H1 (cell line): ENCODE measurements around the gene GPD1. TPM values are rescaled to one million over a fixed set of nuclear protein-coding genes. Genes with fewer than 3 reads are reported as not detected.
A peak's percentile ranks its signal among the peaks of the same experiment; 100 is the strongest.

Experiments used
- CTCF ChIA-PET: fragments of 300-600 bp; sonication (Branson Sonifier 250); formaldehyde crosslinking; loops from one replicate; lab custom pipeline; 2021; ENCODE audit not compliant: partially characterized antibody; lab: Charles Lee
- POLR2A ChIA-PET: fragments of 300-600 bp; sonication (Branson Sonifier 250); formaldehyde crosslinking; loops from one replicate; lab custom pipeline; 2021; ENCODE audit warnings: inconsistent platforms; ENCODE audit not compliant: partially characterized antibody; lab: Charles Lee
- DNase-seq, 2 experiments: peaks; one replicate each; pipeline versions ENCODE4 v3.0.0 to v3.0.0-alpha.2; 2010 to 2022; ENCODE audit warnings: low spot score in 2 of 2, low read depth in 1 of 2, mixed read lengths in 1 of 2
- FAIRE-seq: peaks from 2 replicates; lab custom pipeline; 2011; peaks lifted over from hg19 to GRCh38; lab: Jason Lieb, UNC
- H2AFZ ChIP-seq: 2 replicates; pipeline ENCODE4 v1.8.1; 2012; ENCODE audit warnings: low read length, inconsistent platforms
- H2AK5ac ChIP-seq: 2 replicates; pipeline ENCODE4 v1.6.1; 2013; ENCODE audit warnings: low read depth, low read length
- H2BK120ac ChIP-seq: replicated peaks from 2 replicates; pipeline ENCODE3; 2013; ENCODE audit warnings: low read depth, low read length, inconsistent platforms
- H2BK12ac ChIP-seq: 2 replicates; pipeline ENCODE4 v1.6.1; 2013; ENCODE audit warnings: low read depth, low read length
- H2BK15ac ChIP-seq: 2 replicates; pipeline ENCODE4 v1.6.1; 2013; ENCODE audit warnings: low read length
- H2BK20ac ChIP-seq: 2 replicates; pipeline ENCODE4 v1.6.1; 2013; ENCODE audit warnings: low read length
- H2BK5ac ChIP-seq: 2 replicates; pipeline ENCODE4 v1.6.1; 2013; ENCODE audit warnings: low read depth, low read length
- H3K14ac ChIP-seq: 2 replicates; pipeline ENCODE4 v1.6.1; 2013; ENCODE audit warnings: inconsistent platforms; ENCODE audit not compliant: insufficient read length
- H3K18ac ChIP-seq: 2 replicates; pipeline ENCODE4 v1.6.1; 2013; ENCODE audit warnings: low read length; ENCODE audit errors: extremely low read depth
- H3K23ac ChIP-seq: 2 replicates; pipeline ENCODE4 v1.6.1; 2013; ENCODE audit warnings: inconsistent platforms; ENCODE audit not compliant: insufficient read length
- H3K23me2 ChIP-seq: 2 replicates; pipeline ENCODE4 v1.6.1; 2013; ENCODE audit warnings: low read depth, low read length
- H3K27ac ChIP-seq: 2 replicates; pipeline ENCODE4 v1.6.1; 2011; ENCODE audit warnings: low read depth, low read length, inconsistent platforms
- H3K27me3 ChIP-seq, 4 experiments: replicated peaks in 1 of 4; 1 replicate in 1 of 4; 2 replicates in 3 of 4; pipeline versions ENCODE4 v1.6.1 to v1.8.1; 2011 to 2013; ENCODE audit warnings: low read length in 3 of 4, mild to moderate bottlenecking in 3 of 4, inconsistent platforms in 2 of 4, mixed read lengths in 2 of 4, moderate library complexity in 1 of 4; ENCODE audit not compliant: control insufficient read depth in 3 of 4, insufficient read depth in 3 of 4; ENCODE audit errors: extremely low read depth in 1 of 4
- H3K36me3 ChIP-seq, 4 experiments: 2 replicates each; pipeline versions ENCODE4 v1.6.1 to v1.8.1; 2011 to 2013; ENCODE audit warnings: mild to moderate bottlenecking in 4 of 4, low read length in 3 of 4, moderate library complexity in 2 of 4, control low read depth in 1 of 4, inconsistent platforms in 1 of 4; ENCODE audit not compliant: insufficient read depth in 4 of 4, control insufficient read depth in 2 of 4
- H3K4ac ChIP-seq: replicated peaks from 2 replicates; pipeline ENCODE3; 2013; ENCODE audit warnings: low read length, low read depth, mixed read lengths, inconsistent platforms; ENCODE audit not compliant: insufficient read length
- H3K4me1 ChIP-seq, 4 experiments: replicated peaks in 1 of 4; 1 replicate in 1 of 4; 2 replicates in 3 of 4; pipeline versions ENCODE4 v1.6.1 to v1.8.1; 2011 to 2013; ENCODE audit warnings: low read length in 3 of 4, inconsistent platforms in 2 of 4, mixed read lengths in 1 of 4; ENCODE audit not compliant: insufficient read depth in 4 of 4, control insufficient read depth in 3 of 4
- H3K4me2 ChIP-seq, 2 experiments: 2 replicates each; pipeline versions ENCODE4 v1.6.1 to v1.8.1; 2011 to 2013; ENCODE audit warnings: low read depth in 2 of 2, low read length in 2 of 2, control low read depth in 1 of 2, inconsistent platforms in 1 of 2, mild to moderate bottlenecking in 1 of 2; ENCODE audit not compliant: insufficient read depth in 1 of 2
- H3K4me3 ChIP-seq, 4 experiments: fragments of 200-600, 300-600 bp in 1 of 4; sonication (generic), shearing (Covaris generic), sonication (Bioruptor Twin) in 1 of 4; 2 replicates each; pipeline versions ENCODE4 v1.5.1 to v1.8.1; 2011 to 2016; ENCODE audit warnings: low read length in 4 of 4, low read depth in 3 of 4, control low read depth in 2 of 4, inconsistent platforms in 2 of 4, mild to moderate bottlenecking in 2 of 4, mixed read lengths in 1 of 4, moderate library complexity in 1 of 4; ENCODE audit not compliant: insufficient read depth in 2 of 4; ENCODE audit errors: extremely low read depth in 1 of 4
- H3K56ac ChIP-seq: replicated peaks from 2 replicates; pipeline ENCODE3; 2013; ENCODE audit warnings: low read depth, mild to moderate bottlenecking, mixed read lengths, low read length, inconsistent platforms; ENCODE audit not compliant: insufficient read length
- H3K79me1 ChIP-seq: 2 replicates; pipeline ENCODE4 v1.6.1; 2013; ENCODE audit warnings: low read depth, low read length, control low read depth
- H3K79me2 ChIP-seq, 2 experiments: 2 replicates each; pipeline versions ENCODE4 v1.6.1 to v1.8.1; 2012 to 2013; ENCODE audit warnings: low read length in 2 of 2, mild to moderate bottlenecking in 2 of 2, inconsistent platforms in 1 of 2; ENCODE audit not compliant: insufficient read depth in 2 of 2, control insufficient read depth in 1 of 2
- H3K9ac ChIP-seq, 4 experiments: replicated peaks in 1 of 4; 1 replicate in 1 of 4; 2 replicates in 3 of 4; pipeline versions ENCODE4 v1.6.1 to v1.8.1; 2011 to 2013; ENCODE audit warnings: low read depth in 3 of 4, low read length in 3 of 4, control low read depth in 2 of 4, mild to moderate bottlenecking in 2 of 4, moderate library complexity in 2 of 4, inconsistent platforms in 1 of 4; ENCODE audit errors: extremely low read depth in 1 of 4
- H3K9me3 ChIP-seq, 2 experiments: 2 replicates each; pipeline versions ENCODE4 v1.6.1 to v1.8.1; 2012 to 2013; ENCODE audit warnings: mild to moderate bottlenecking in 2 of 2, moderate library complexity in 2 of 2, control low read depth in 1 of 2, inconsistent platforms in 1 of 2, low read depth in 1 of 2, low read length in 1 of 2, mixed read lengths in 1 of 2; ENCODE audit not compliant: insufficient read depth in 2 of 2
- H4K20me1 ChIP-seq, 2 experiments: replicated peaks in 1 of 2; 2 replicates each; pipeline versions ENCODE3 to v1.8.1; 2011 to 2013; ENCODE audit warnings: inconsistent platforms in 2 of 2, low read length in 2 of 2, mild to moderate bottlenecking in 1 of 2; ENCODE audit not compliant: insufficient read depth in 2 of 2, control insufficient read depth in 1 of 2
- H4K5ac ChIP-seq: 2 replicates; pipeline ENCODE4 v1.6.1; 2013; ENCODE audit warnings: low read length, low read depth, mixed read lengths, inconsistent platforms; ENCODE audit not compliant: insufficient read length
- H4K8ac ChIP-seq: 2 replicates; pipeline ENCODE4 v1.8.0; 2013; ENCODE audit warnings: mild to moderate bottlenecking, moderate library complexity, low read length, inconsistent platforms; ENCODE audit not compliant: insufficient read depth; ENCODE audit errors: extremely low read depth
- H4K91ac ChIP-seq: replicated peaks from 2 replicates; pipeline ENCODE3; 2013; ENCODE audit warnings: low read length, mixed read lengths, inconsistent platforms; ENCODE audit not compliant: insufficient read length
- EGR1 ChIP-seq: IDR thresholded peaks from 2 replicates; pipeline ENCODE4 v1.6.1; 2011; ENCODE audit warnings: low read depth, low read length, borderline replicate concordance
- RFX5 ChIP-seq: IDR thresholded peaks from 2 replicates; pipeline ENCODE4 v1.6.1; 2011; ENCODE audit warnings: low read depth, low read length, improper control_type of control experiment, borderline replicate concordance
- SAP30 ChIP-seq: fragments of 300-600 bp; sonication (generic); IDR thresholded peaks from 2 replicates; pipeline ENCODE4 v1.7.1; 2012; ENCODE audit warnings: low read length, moderate library complexity, mild to moderate bottlenecking, inconsistent platforms; ENCODE audit not compliant: insufficient read depth, insufficient replicate concordance
- SIN3A ChIP-seq, 2 experiments: IDR thresholded peaks in 1 of 2; conservative IDR thresholded peaks in 1 of 2; 2 replicates each; pipeline ENCODE4 v1.6.1; 2011 to 2012; ENCODE audit warnings: low read length in 2 of 2, improper control_type of control experiment in 1 of 2, low read depth in 1 of 2, mild to moderate bottlenecking in 1 of 2
- USF2 ChIP-seq: IDR thresholded peaks from 2 replicates; pipeline ENCODE4 v1.6.1; 2011; ENCODE audit warnings: low read length, improper control_type of control experiment
- WGBS, 2 experiments: shearing (Covaris generic) in 1 of 2; methylation state at CpG; one replicate each; pipeline versions ENCODE4 v1.1.6 to v1.1.7; 2013 to 2015; ENCODE audit warnings: low lambda C conversion rate in 2 of 2, mixed read lengths in 2 of 2, inconsistent platforms in 1 of 2, low coverage in 1 of 2, missing lambda C conversion rate in 1 of 2; ENCODE audit not compliant: insufficient replicate concordance in 2 of 2, insufficient coverage in 1 of 2, insufficient read length in 1 of 2; ENCODE audit errors: extremely low coverage in 1 of 2, missing lambda C conversion rate in 1 of 2; 5-methylcytosine and 5-hydroxymethylcytosine counted together
- polyA plus RNA-seq, 7 experiments: library from polyadenylated mRNA; depleted of rRNA in 3 of 7; stranded (reverse) in 5 of 7; unstranded in 2 of 7; fragments of >200 nt in 5 of 7; fragments of 200-250 nt in 2 of 7; gene quantifications; 1 replicate in 5 of 7; 2 replicates in 1 of 7; 4 replicates in 1 of 7; pipeline versions ENCODE4 v1.2.1 to v1.2.3, GENCODE V29; 2011 to 2013; ENCODE audit warnings: missing spikeins in 2 of 7, mixed read lengths in 2 of 7
- total RNA-seq: library from RNA; stranded (reverse); fragmentation: NEBNext Ultra II Directional; extraction: Animal tissue kit (Norgen Biotek cat#: 25700); gene quantifications from 2 replicates; pipeline ENCODE4 v1.2.1, GENCODE V29; 2021

GPD1 gene
- total and polyA plus RNA-seq, 2 of the 8 experiments (the other 6 are each of a cell fraction or from before 2014, with no cell fraction given) = 0.45 to 0.74 TPM

- 17% methylated on average over 3 of the region's 3 CpGs; no CpG with 5 or more reads in 1 of the 2 experiments for WGBS, 2 experiments
- FAIRE-seq = no peak
- Histone ChIP-seq H3K4me2 (peak overlapping the region; percentile 94 to 95), H3K9ac (no peak overlapping the region), H3K4me1 (peaks cover 3 to 11% (median 6%) of the 10 kb centered on the region in 4 experiments), H4K91ac (peak overlapping the region; percentile 16), H4K8ac (no peak overlapping the region), H3K79me2 (no peaks in the 10 kb centered on the region), H2AFZ (no peak overlapping the region), H3K14ac (no peak overlapping the region), H4K5ac (no peak overlapping the region), H2BK5ac (no peak overlapping the region; the same call in 1 of the 2 replicates), H2BK20ac (no peak overlapping the region), H4K20me1 (peaks cover 2 to 4% of the 10 kb centered on the region in 2 experiments), H3K4ac (peak overlapping the region; percentile 81), H3K27me3 (peaks cover 35 to 87% (median 72%) of the 10 kb centered on the region in 4 experiments), H3K23ac (peak overlapping the region; percentile 73), H3K18ac (no peak overlapping the region), H2BK12ac (0 out of 2 replicates have a peak overlapping the region, but pooled peaks have one; percentile 20), H3K79me1 (no peaks in the 10 kb centered on the region), H3K4me3 (peak overlapping the region; percentile 58 to 74 (median 71); a peak in 7 of 8 replicates), H2BK15ac (no peak overlapping the region), H2BK120ac (no peak overlapping the region), H3K23me2 (peaks cover 8% of the 10 kb centered on the region), H3K56ac (no peak overlapping the region), H2AK5ac (no peak overlapping the region), H3K9me3 (no peaks in the 10 kb centered on the region), H3K36me3 (no peaks in the 10 kb centered on the region), H3K27ac (no peak overlapping the region)
- no peak for TF ChIP-seq USF2
- no peak for TF ChIP-seq SAP30
- TF ChIP-seq EGR1 = no peak
- TF ChIP-seq SIN3A (conservative IDR thresholded peaks at IDR 0.05 in 1 of 2, IDR thresholded peaks at IDR 0.05 in 1 of 2; ENCODE audit: low read depth in 1 of 2, low read length in 2 of 2) = peak in 1 of 2 experiments; percentile 41; a peak in 1 of 4 replicates
- TF ChIP-seq RFX5 = no peak
- DNase-seq = no peak
- ChIA-PET POLR2A (interaction anchor here (0.9 to 3.4 kb wide), 8 partner anchors 9 to 98 kb away, joined by 3 to 19 read pairs (median 6); no protein-coding TSS in a partner anchor), CTCF (interaction anchor here (0.6 to 10.7 kb wide), 37 partner anchors 9 to 493 kb away, joined by 3 to 257 read pairs (median 6); partner anchors contain the start of genes COX14 and RACGAP1)
Observed at GRCh38 chr12:50056639-50056976, 47.2 kb upstream of the GPD1 start.
